Neural crest cell (in vitro differentiated cells): ENCODE data around the gene ZHX3. TPM values are rescaled to one million over a fixed set of nuclear protein-coding genes. Genes with fewer than 3 reads are reported as not detected.

Source experiments
- DNase-seq: peaks from one replicate; pipeline ENCODE4 v3.0.0; 2021; ENCODE audit warnings: low read depth, mixed read lengths, low spot score
- H3K27ac Mint-ChIP-seq: one replicate; pipeline ENCODE4 v1.8.0; 2021; ENCODE audit warnings: mild to moderate bottlenecking, mixed read lengths; ENCODE audit not compliant: unreplicated experiment
- H3K27me3 Mint-ChIP-seq: 2 replicates; pipeline ENCODE4 v1.8.0; 2021; ENCODE audit warnings: low read depth, mild to moderate bottlenecking, mixed read lengths
- H3K36me3 Mint-ChIP-seq: 2 replicates; pipeline ENCODE4 v1.8.0; 2021; ENCODE audit warnings: low read depth, mild to moderate bottlenecking, mixed read lengths
- H3K4me1 Mint-ChIP-seq: 2 replicates; pipeline ENCODE4 v1.8.0; 2021; ENCODE audit warnings: mixed read lengths
- H3K4me3 Mint-ChIP-seq: one replicate; pipeline ENCODE4 v1.8.0; 2021; ENCODE audit warnings: mild to moderate bottlenecking, mixed read lengths
- H3K9me3 Mint-ChIP-seq: 2 replicates; pipeline ENCODE4 v1.8.0; 2021; ENCODE audit warnings: mixed read lengths
- CTCF ChIP-seq: fragments of 200-600 bp; sonication (generic); conservative IDR thresholded peaks from 2 replicates; pipeline ENCODE4 v1.5.0; 2021; ENCODE audit warnings: antibody characterized with exemption, mild to moderate bottlenecking
- total RNA-seq: library from RNA; stranded (reverse); gene quantifications from 2 replicates; pipeline ENCODE4 v1.2.1, GENCODE V29; 2021

Gene ZHX3
- total RNA-seq, 1 donor from 2014 or later = 13.0 TPM

- Mint-ChIP-seq H3K36me3 (no peaks in the 10 kb centered on the region), H3K27ac (peak overlapping the region; percentile 9), H3K4me3 (no peak overlapping the region), H3K9me3 (peaks cover 2% of the 10 kb centered on the region), H3K4me1 (peaks cover 9% of the 10 kb centered on the region), H3K27me3 (no peaks in the 10 kb centered on the region)
- TF ChIP-seq CTCF = no peak
- no peak for DNase-seq
Observed at GRCh38 chr20:41300383-41300782, 17.1 kb downstream of the ZHX3 start.

- Mint-ChIP-seq H3K27ac (no peak overlapping the region), H3K9me3 (peaks cover 2% of the 10 kb centered on the region)
Observed at GRCh38 chr20:41299899-41300298, 17.6 kb downstream of the ZHX3 start.

GRCh38 chr20:41293269-41294037 lies 24.1 kb downstream of the ZHX3 start:
- Mint-ChIP-seq H3K27ac (no peak overlapping the region), H3K4me3 (no peak overlapping the region), H3K36me3 (no peaks in the 10 kb centered on the region), H3K4me1 (peaks cover 6% of the 10 kb centered on the region), H3K27me3 (no peaks in the 10 kb centered on the region), H3K9me3 (peaks cover 2% of the 10 kb centered on the region)
- no peak for DNase-seq
- no peak for TF ChIP-seq CTCF

More at GRCh38 chr20:41299899-41300298, 17.6 kb downstream of the ZHX3 start:
- DNase-seq = no peak
- TF ChIP-seq CTCF = no peak
- Mint-ChIP-seq H3K36me3 (no peaks in the 10 kb centered on the region), H3K4me3 (no peak overlapping the region), H3K4me1 (peaks cover 9% of the 10 kb centered on the region), H3K27me3 (no peaks in the 10 kb centered on the region)

GRCh38 chr20:41290804-41291389 lies 26.6 kb downstream of the ZHX3 start:
- Mint-ChIP-seq H3K4me3 (no peak overlapping the region), H3K27me3 (no peaks in the 10 kb centered on the region), H3K36me3 (peaks cover 9% of the 10 kb centered on the region), H3K4me1 (peaks cover 6% of the 10 kb centered on the region), H3K9me3 (peaks cover 12% of the 10 kb centered on the region), H3K27ac (no peak overlapping the region)
- no peak for DNase-seq
- no peak for TF ChIP-seq CTCF

GRCh38 chr20:41287327-41287726 lies 30.2 kb downstream of the ZHX3 start:
- Mint-ChIP-seq H3K9me3 (peaks cover 15% of the 10 kb centered on the region), H3K27ac (no peak overlapping the region), H3K4me1 (no peaks in the 10 kb centered on the region), H3K27me3 (no peaks in the 10 kb centered on the region), H3K36me3 (peaks cover 13% of the 10 kb centered on the region), H3K4me3 (no peak overlapping the region)
- TF ChIP-seq CTCF = no peak
- DNase-seq = no peak
